CD8-positive, alpha-beta memory T cell (primary cell): ENCODE results near the gene ANO5. TPM values are rescaled to one million over a fixed set of nuclear protein-coding genes. Genes with fewer than 3 reads are reported as not detected.
A peak's percentile ranks its signal among the peaks of the same experiment; 100 is the strongest.

ENCODE experiments used
- CTCF ChIA-PET: fragments of 350-600 bp; sonication (Branson Sonifier 250); formaldehyde crosslinking; loops from one replicate; lab custom pipeline; 2021; ENCODE audit warnings: antibody characterized with exemption; lab: Charles Lee
- POLR2A ChIA-PET: fragments of 350-600 bp; sonication (Branson Sonifier 250); formaldehyde crosslinking; loops from one replicate; lab custom pipeline; 2021; ENCODE audit warnings: antibody characterized with exemption; lab: Charles Lee
- DNase-seq, 5 donors: peaks; one replicate each; pipeline versions ENCODE4 v3.0.0 to v3.0.0-alpha.2; 2020 to 2022; ENCODE audit warnings: mixed read lengths in 1 of 5
- H3K27ac ChIP-seq: one replicate; pipeline ENCODE4 v1.7.0; 2013; ENCODE audit warnings: low read depth, mild to moderate bottlenecking, low read length, moderate library complexity
- H3K27me3 ChIP-seq: 2 replicates; pipeline ENCODE4 v1.7.0; 2013; ENCODE audit warnings: low read length, mild to moderate bottlenecking; ENCODE audit not compliant: insufficient read depth, poor library complexity, severe bottlenecking
- H3K36me3 ChIP-seq: 2 replicates; pipeline ENCODE4 v1.7.0; 2013; ENCODE audit warnings: mild to moderate bottlenecking, low read length, moderate library complexity; ENCODE audit not compliant: insufficient read depth
- H3K4me1 ChIP-seq: 2 replicates; pipeline ENCODE4 v1.7.0; 2013; ENCODE audit warnings: mild to moderate bottlenecking, low read length, moderate library complexity; ENCODE audit not compliant: insufficient read depth
- H3K4me3 ChIP-seq: 2 replicates; pipeline ENCODE4 v1.7.0; 2013; ENCODE audit warnings: mild to moderate bottlenecking, low read length
- H3K9me3 ChIP-seq: 2 replicates; pipeline ENCODE4 v1.7.0; 2013; ENCODE audit warnings: mild to moderate bottlenecking, low read length
- H3K27ac Mint-ChIP-seq, 8 donors: one replicate each; pipeline ENCODE4 v1.8.0; 2020 to 2021; ENCODE audit warnings: mixed read lengths in 8 of 8, mild to moderate bottlenecking in 6 of 8, inconsistent platforms in 3 of 8, moderate library complexity in 3 of 8
- H3K27me3 Mint-ChIP-seq, 2 donors: one replicate each; pipeline ENCODE4 v1.8.0; 2020 to 2021; ENCODE audit warnings: mixed read lengths in 2 of 2, mild to moderate bottlenecking in 1 of 2, moderate library complexity in 1 of 2
- H3K36me3 Mint-ChIP-seq, 3 donors: one replicate each; pipeline ENCODE4 v1.8.0; 2020 to 2021; ENCODE audit warnings: mixed read lengths in 3 of 3, inconsistent platforms in 1 of 3, mild to moderate bottlenecking in 1 of 3
- H3K4me1 Mint-ChIP-seq, 3 donors: one replicate each; pipeline ENCODE4 v1.8.0; 2020 to 2021; ENCODE audit warnings: mixed read lengths in 3 of 3, inconsistent platforms in 1 of 3, mild to moderate bottlenecking in 1 of 3
- H3K4me3 Mint-ChIP-seq, 7 donors: one replicate each; pipeline ENCODE4 v1.8.0; 2020 to 2021; ENCODE audit warnings: mixed read lengths in 7 of 7, mild to moderate bottlenecking in 6 of 7, moderate library complexity in 4 of 7, inconsistent platforms in 2 of 7
- H3K9me3 Mint-ChIP-seq, 5 donors: one replicate each; pipeline ENCODE4 v1.8.0; 2020 to 2022; ENCODE audit warnings: mixed read lengths in 5 of 5, mild to moderate bottlenecking in 3 of 5, moderate library complexity in 2 of 5, inconsistent platforms in 1 of 5
- polyA plus RNA-seq: library from polyadenylated mRNA; unstranded; fragments of 300-500 nt; fragmentation: Illumina TruSeq; gene quantifications from one replicate; pipeline ENCODE4 v1.2.3, GENCODE V29; 2021
- total RNA-seq, 2 experiments: library from RNA; stranded (reverse); gene quantifications; one replicate each; pipeline ENCODE4 v1.2.3, GENCODE V29; 2021

The ANO5 gene
- total and polyA plus RNA-seq, 3 experiments from 2014 or later, result 0.04 TPM; not detected in 2

DNA sequence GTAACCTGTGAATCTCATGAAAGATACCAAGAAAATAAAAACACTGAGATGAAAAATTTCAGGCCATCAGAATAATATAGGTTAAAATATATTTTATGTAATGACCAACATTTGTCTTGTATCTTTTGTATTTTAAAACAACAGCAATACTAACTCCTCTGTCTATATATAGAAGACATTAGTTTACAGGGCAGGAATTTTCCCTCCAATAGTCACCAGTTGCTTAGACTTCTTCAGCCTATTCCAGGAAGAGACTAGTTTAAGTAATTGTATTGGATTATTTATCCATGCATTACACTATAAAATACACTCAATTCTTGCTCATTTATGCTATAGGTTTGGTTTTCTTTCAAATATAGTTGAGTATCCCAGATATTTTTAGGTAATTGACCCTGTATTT lies 24.1 kb downstream of the ANO5 start:
- POLR2A ChIA-PET, result no interaction called here
- H3K4me1 Mint-ChIP-seq, result no peaks in the 10 kb centered on the region
- no peak overlapping the region for H3K27ac Mint-ChIP-seq
- no peaks in the 10 kb centered on the region for H3K9me3 ChIP-seq
- DNase-seq, result no peak
- CTCF ChIA-PET, result no interaction called here
- no peak overlapping the region for H3K27ac ChIP-seq
- no peaks in the 10 kb centered on the region for H3K36me3 ChIP-seq
- no peaks in the 10 kb centered on the region for H3K27me3 ChIP-seq
- peaks cover 0 to 5% (median 0%) of the 10 kb centered on the region in 5 donors for H3K9me3 Mint-ChIP-seq
- no peak overlapping the region for H3K4me3 Mint-ChIP-seq
- no peaks in the 10 kb centered on the region for H3K27me3 Mint-ChIP-seq
- H3K4me3 ChIP-seq, result no peak overlapping the region
- no peaks in the 10 kb centered on the region for H3K4me1 ChIP-seq
- H3K36me3 Mint-ChIP-seq, result no peaks in the 10 kb centered on the region

DNA sequence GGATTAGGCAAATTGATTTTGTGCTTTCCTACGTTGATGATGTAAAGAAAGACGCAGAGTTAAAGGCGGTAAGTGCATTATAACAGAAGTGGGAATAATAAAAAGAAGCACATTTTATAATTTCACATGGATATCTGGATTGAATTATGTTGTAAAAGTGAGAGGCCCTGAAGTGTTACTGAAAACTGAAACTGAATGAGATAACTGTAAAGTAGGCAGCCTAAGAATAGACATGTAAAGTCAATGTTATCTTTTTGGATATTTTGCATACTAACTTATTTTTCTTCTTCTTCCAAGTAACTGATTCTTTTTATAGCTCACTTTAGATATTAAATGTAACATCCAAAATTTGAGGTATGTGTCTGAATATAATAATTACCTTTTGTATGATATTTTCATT lies 28.3 kb downstream of the ANO5 start:
- no peak overlapping the region for H3K4me3 Mint-ChIP-seq
- no peaks in the 10 kb centered on the region for H3K4me1 ChIP-seq

DNA sequence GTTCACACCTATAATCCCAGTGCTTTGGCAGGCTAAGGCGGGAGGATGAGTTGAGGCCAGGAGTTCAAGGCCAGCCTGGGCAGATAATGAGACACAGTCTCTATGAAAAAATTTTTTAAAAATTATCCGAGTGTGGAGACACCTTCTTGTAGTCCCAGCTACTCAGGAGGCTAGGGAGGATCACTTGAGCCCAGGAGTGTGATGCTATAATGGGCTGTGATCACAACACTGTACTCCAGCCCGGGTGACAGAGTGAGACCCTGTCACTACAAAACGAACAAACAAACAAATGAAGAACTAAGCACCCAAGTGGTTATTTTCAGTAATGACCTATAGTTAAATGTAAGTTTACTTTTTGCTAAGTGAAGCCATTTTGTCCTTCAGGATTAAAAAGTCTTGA lies 32.3 kb downstream of the ANO5 start:
- H3K9me3 ChIP-seq, result no peaks in the 10 kb centered on the region
- H3K4me1 ChIP-seq, result no peaks in the 10 kb centered on the region
- no peaks in the 10 kb centered on the region for H3K27me3 ChIP-seq
- H3K27me3 Mint-ChIP-seq, result no peaks in the 10 kb centered on the region
- no peak overlapping the region for H3K4me3 Mint-ChIP-seq
- no peaks in the 10 kb centered on the region for H3K36me3 Mint-ChIP-seq
- CTCF ChIA-PET, result no interaction called here
- POLR2A ChIA-PET, result no interaction called here
- DNase-seq, result no peak
- H3K4me3 ChIP-seq, result no peak overlapping the region
- H3K4me1 Mint-ChIP-seq, result no peaks in the 10 kb centered on the region
- no peak overlapping the region for H3K27ac Mint-ChIP-seq
- H3K36me3 ChIP-seq, result no peaks in the 10 kb centered on the region
- no peaks in the 10 kb centered on the region for H3K9me3 Mint-ChIP-seq
- H3K27ac ChIP-seq, result no peak overlapping the region

More for the DNA sequence above, 28.3 kb downstream of the ANO5 start:
- ChIA-PET POLR2A (no interaction called here), CTCF (no interaction called here)
- H3K36me3 Mint-ChIP-seq, result no peaks in the 10 kb centered on the region
- no peaks in the 10 kb centered on the region for H3K4me1 Mint-ChIP-seq
- Histone ChIP-seq H3K4me3 (no peak overlapping the region), H3K27me3 (no peaks in the 10 kb centered on the region), H3K36me3 (no peaks in the 10 kb centered on the region), H3K27ac (no peak overlapping the region), H3K9me3 (no peaks in the 10 kb centered on the region)
- DNase-seq, result no peak
- H3K27ac Mint-ChIP-seq, result no peak overlapping the region
- no peaks in the 10 kb centered on the region for H3K27me3 Mint-ChIP-seq
- no peaks in the 10 kb centered on the region for H3K9me3 Mint-ChIP-seq

DNA sequence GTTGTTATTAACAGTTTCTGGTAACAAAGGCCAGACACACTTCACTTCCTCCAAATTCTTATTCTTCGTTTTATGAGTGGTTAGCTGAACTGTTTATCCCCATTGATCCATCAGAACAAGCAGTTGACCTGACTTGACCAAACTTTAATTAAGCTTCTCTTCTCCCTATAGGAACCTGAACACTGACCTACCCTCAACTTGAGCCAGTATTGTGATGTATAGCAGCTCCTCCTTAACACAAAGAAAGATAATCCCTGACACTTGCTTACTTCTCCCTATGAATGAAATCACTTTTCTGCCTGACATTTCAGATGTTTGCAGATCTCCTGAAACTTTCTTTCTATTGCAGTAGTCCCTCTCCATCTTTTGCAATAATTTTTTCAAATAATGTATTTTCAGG lies 41.9 kb downstream of the ANO5 start:
- DNase-seq, result no peak
- ChIA-PET CTCF (no interaction called here), POLR2A (no interaction called here)
- Mint-ChIP-seq H3K4me1 (no peaks in the 10 kb centered on the region), H3K36me3 (no peaks in the 10 kb centered on the region), H3K4me3 (no peak overlapping the region), H3K27me3 (no peaks in the 10 kb centered on the region), H3K9me3 (peaks cover 0 to 5% (median 0%) of the 10 kb centered on the region in 5 donors), H3K27ac (no peak overlapping the region)
- no peaks in the 10 kb centered on the region for H3K4me1 ChIP-seq
- H3K36me3 ChIP-seq, result no peaks in the 10 kb centered on the region
- H3K27ac ChIP-seq, result no peak overlapping the region
- H3K9me3 ChIP-seq, result no peaks in the 10 kb centered on the region
- no peaks in the 10 kb centered on the region for H3K27me3 ChIP-seq
- H3K4me3 ChIP-seq, result no peak overlapping the region

DNA sequence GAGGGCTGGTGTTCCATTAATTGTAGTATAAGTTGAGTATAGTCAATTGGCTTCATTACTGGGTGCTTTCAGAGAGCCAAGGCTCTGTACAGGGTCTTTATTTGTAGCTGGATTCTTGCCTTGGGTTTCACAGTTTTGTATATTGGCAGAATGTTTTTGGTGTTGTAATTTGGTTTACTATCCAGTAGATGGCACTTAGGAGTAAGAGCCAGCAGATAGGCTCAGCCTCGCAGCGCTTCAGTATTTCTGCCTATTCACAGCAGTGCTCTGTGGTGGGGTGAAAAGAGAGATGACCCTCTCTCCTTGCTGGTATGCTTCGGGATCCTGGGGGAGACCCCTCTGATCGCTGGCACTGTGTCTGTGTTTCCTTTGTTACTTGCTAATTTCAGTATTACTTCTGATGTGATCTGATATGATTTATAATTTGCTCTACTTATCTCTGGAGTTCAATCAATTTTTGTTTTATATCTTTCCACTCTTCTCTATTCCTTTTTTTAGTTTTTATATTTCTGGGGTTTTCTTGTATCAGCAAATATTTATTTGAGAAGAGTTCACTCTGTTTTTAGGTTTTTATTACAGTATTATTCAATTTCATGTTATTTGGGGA lies 52.2 kb downstream of the ANO5 start:
- H3K4me1 Mint-ChIP-seq, result no peaks in the 10 kb centered on the region
- Histone ChIP-seq H3K4me1 (no peaks in the 10 kb centered on the region), H3K4me3 (no peak overlapping the region), H3K27ac (no peak overlapping the region), H3K36me3 (no peaks in the 10 kb centered on the region), H3K27me3 (no peaks in the 10 kb centered on the region), H3K9me3 (no peaks in the 10 kb centered on the region)
- H3K36me3 Mint-ChIP-seq, result no peaks in the 10 kb centered on the region
- ChIA-PET POLR2A (no interaction called here), CTCF (interaction anchor here (0.9 kb wide), 1 partner anchor 543 kb away, joined by 3 read pairs; no protein-coding TSS in a partner anchor)
- H3K9me3 Mint-ChIP-seq, result no peaks in the 10 kb centered on the region
- H3K27ac Mint-ChIP-seq, result no peak overlapping the region
- H3K27me3 Mint-ChIP-seq, result peaks cover 0 to 8% of the 10 kb centered on the region in 2 donors
- H3K4me3 Mint-ChIP-seq, result no peak overlapping the region
- peak in 1 of 5 donors; percentile 7 for DNase-seq

DNA sequence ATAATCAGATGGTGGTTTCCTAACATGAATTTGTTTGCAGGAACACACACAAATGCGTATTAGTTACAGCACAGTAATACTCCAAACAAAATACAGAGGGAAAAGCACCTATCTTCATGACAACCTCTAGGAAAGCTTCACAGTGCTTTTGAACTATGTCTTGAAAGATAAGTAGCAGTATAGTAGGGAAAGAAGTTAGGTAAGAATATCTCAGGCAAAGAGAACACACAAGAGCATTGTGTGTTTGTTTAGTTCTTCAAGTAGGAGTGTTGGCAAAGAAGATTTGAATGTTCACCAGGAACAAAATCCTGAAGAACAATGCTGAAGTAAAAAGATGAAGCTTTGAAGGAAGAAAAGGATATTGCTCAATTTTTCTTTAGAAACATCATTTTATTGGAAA lies 54.1 kb downstream of the ANO5 start:
- CTCF ChIA-PET, result no interaction called here
- Mint-ChIP-seq H3K36me3 (no peaks in the 10 kb centered on the region), H3K27me3 (peaks cover 0 to 8% of the 10 kb centered on the region in 2 donors), H3K4me1 (no peaks in the 10 kb centered on the region), H3K4me3 (no peak overlapping the region), H3K9me3 (no peaks in the 10 kb centered on the region), H3K27ac (no peak overlapping the region)
- Histone ChIP-seq H3K4me3 (no peak overlapping the region), H3K4me1 (no peaks in the 10 kb centered on the region), H3K27me3 (no peaks in the 10 kb centered on the region), H3K36me3 (no peaks in the 10 kb centered on the region), H3K9me3 (no peaks in the 10 kb centered on the region), H3K27ac (no peak overlapping the region)
- POLR2A ChIA-PET, result no interaction called here
- no peak for DNase-seq

DNA sequence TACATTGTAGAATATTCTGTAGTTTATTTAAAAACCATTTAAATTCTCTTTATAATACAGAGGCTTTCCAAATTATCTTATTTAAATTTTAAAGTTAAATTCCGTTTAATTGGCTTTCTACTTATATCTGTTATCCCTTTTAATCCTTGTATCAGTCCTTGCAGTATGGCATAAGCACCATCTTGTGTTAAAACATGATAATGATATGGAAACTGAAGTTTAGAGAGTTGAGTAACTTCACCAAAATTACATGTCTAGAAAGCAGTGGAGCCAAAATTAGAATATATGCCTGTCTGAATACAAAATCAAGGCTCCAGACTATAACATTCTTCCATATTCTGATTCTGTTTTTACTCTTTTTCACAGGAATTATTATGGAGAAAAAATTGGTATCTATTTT lies 57.0 kb downstream of the ANO5 start:
- Mint-ChIP-seq H3K4me1 (no peaks in the 10 kb centered on the region), H3K27me3 (peaks cover 0 to 8% of the 10 kb centered on the region in 2 donors), H3K9me3 (no peaks in the 10 kb centered on the region), H3K27ac (no peak overlapping the region), H3K36me3 (no peaks in the 10 kb centered on the region), H3K4me3 (no peak overlapping the region)
- DNase-seq, result no peak
- no peak overlapping the region for H3K4me3 ChIP-seq
- ChIA-PET CTCF (no interaction called here), POLR2A (no interaction called here)
- no peak overlapping the region for H3K27ac ChIP-seq
- no peaks in the 10 kb centered on the region for H3K9me3 ChIP-seq
- no peaks in the 10 kb centered on the region for H3K27me3 ChIP-seq
- H3K36me3 ChIP-seq, result no peaks in the 10 kb centered on the region
- H3K4me1 ChIP-seq, result no peaks in the 10 kb centered on the region

DNA sequence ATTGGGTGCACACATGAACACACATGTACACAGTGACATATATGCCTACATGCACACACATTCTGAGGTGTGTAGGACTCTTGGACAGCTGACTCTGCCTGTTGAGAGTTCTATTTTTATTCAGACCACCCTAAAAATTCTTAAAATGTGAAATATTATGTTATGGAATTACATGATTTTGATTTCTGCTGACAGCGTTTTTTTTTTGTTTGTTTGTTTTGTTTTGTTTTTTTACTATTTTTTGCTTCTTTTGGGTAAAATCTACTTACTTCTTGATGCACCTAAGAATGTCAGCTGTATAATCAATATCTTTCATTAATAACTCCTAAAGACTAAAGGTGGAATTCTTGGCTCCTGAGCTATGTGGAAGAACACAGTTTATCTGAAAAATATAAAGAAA lies 64.0 kb downstream of the ANO5 start:
- ChIA-PET CTCF (no interaction called here), POLR2A (no interaction called here)
- no peaks in the 10 kb centered on the region for H3K4me1 ChIP-seq
- H3K27me3 ChIP-seq, result no peaks in the 10 kb centered on the region
- H3K36me3 ChIP-seq, result no peaks in the 10 kb centered on the region
- H3K27me3 Mint-ChIP-seq, result no peaks in the 10 kb centered on the region
- H3K27ac Mint-ChIP-seq, result no peak overlapping the region
- no peaks in the 10 kb centered on the region for H3K36me3 Mint-ChIP-seq
- no peak for DNase-seq
- no peaks in the 10 kb centered on the region for H3K4me1 Mint-ChIP-seq
- H3K4me3 Mint-ChIP-seq, result no peak overlapping the region
- no peaks in the 10 kb centered on the region for H3K9me3 ChIP-seq
- peaks cover 0 to 6% (median 0%) of the 10 kb centered on the region in 5 donors for H3K9me3 Mint-ChIP-seq
- no peak overlapping the region for H3K4me3 ChIP-seq
- no peak overlapping the region for H3K27ac ChIP-seq
